Mucosa of rectum (tissue), 2 donors: ENCODE measurements around the gene CARD19.
"Not testable (repeated sequence)": the region's sequence is repeated elsewhere in the genome, so short reads cannot be mapped to it uniquely, and the experiment has no call there.

Experiments
- H3K27ac ChIP-seq, 2 donors: one replicate each; pipeline ENCODE4 v1.7.0; 2013; ENCODE audit warnings: inconsistent platforms in 2 of 2, low read depth in 2 of 2, low read length in 2 of 2
- H3K27me3 ChIP-seq, 2 donors: one replicate each; pipeline ENCODE4 v1.7.0; 2013; ENCODE audit warnings: low read length in 2 of 2; ENCODE audit not compliant: control insufficient read depth in 2 of 2, insufficient read depth in 2 of 2
- H3K36me3 ChIP-seq, 2 donors: one replicate each; pipeline ENCODE4 v1.7.0; 2013; ENCODE audit warnings: low read length in 2 of 2; ENCODE audit not compliant: control insufficient read depth in 2 of 2, insufficient read depth in 2 of 2
- H3K4me1 ChIP-seq, 2 donors: one replicate each; pipeline ENCODE4 v1.7.0; 2013; ENCODE audit warnings: low read length in 2 of 2, mild to moderate bottlenecking in 1 of 2; ENCODE audit not compliant: control insufficient read depth in 2 of 2, insufficient read depth in 2 of 2
- H3K4me3 ChIP-seq, 2 donors: one replicate each; pipeline ENCODE4 v1.7.0; 2013; ENCODE audit warnings: low read length in 2 of 2
- H3K9ac ChIP-seq, 2 donors: one replicate each; pipeline ENCODE4 v1.7.0; 2013; ENCODE audit warnings: low read length in 2 of 2, low read depth in 1 of 2, mild to moderate bottlenecking in 1 of 2
- H3K9me3 ChIP-seq, 2 donors: one replicate each; pipeline ENCODE4 v1.7.0; 2013; ENCODE audit warnings: low read length in 2 of 2; ENCODE audit not compliant: control insufficient read depth in 2 of 2
- donor health status: healthy.
- donor health status: Normal muscosa, but diverticular disease.

The CARD19 gene

DNA sequence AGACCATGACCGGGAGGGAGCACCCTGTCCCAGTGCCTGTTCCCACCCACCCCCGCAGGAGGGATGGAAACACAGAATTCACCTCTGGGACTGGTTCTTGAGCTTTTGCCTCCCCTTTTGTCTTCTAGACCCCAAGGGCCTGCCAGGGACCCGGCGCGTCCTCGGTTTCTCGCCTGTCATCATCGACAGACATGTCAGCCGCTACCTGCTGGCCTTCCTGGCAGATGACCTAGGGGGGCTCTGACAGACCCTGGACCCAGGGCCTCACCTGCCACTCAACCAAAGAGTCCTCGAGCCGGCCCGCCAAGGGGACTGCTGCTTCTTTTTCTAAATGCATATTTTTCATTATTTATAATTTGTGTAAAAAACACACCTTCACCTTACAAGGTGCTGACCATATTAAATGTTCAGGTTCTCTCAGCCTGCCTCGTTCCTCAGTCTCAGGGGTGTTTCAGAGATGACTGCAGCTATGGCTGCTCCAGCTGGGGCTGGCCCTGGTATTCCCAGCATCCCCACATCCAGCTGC is 16.9 kb downstream of the CARD19 start:
- Histone ChIP-seq H3K9me3 (no peaks in the 10 kb centered on the region), H3K36me3 (peaks cover 27 to 36% of the 10 kb centered on the region in 2 donors), H3K27me3 (no peaks in the 10 kb centered on the region), H3K4me1 (no peaks in the 10 kb centered on the region), H3K27ac (no peak overlapping the region), H3K4me3 (no peak overlapping the region), H3K9ac (no peak overlapping the region)

GRCh38 chr9:93114169-93114983 is 18.4 kb downstream of the CARD19 start:
- peaks cover 2% of the 10 kb centered on the region in 2 donors for H3K4me1 ChIP-seq
- H3K27ac ChIP-seq = peak overlapping the region in 1 of 2 donors; percentile 16
- H3K9me3 ChIP-seq = no peaks in the 10 kb centered on the region
- H3K36me3 ChIP-seq = peaks cover 23 to 27% of the 10 kb centered on the region in 2 donors
- H3K27me3 ChIP-seq = no peaks in the 10 kb centered on the region
- no peak overlapping the region for H3K9ac ChIP-seq
- no peak overlapping the region for H3K4me3 ChIP-seq

- no peak overlapping the region for H3K4me3 ChIP-seq
- no peaks in the 10 kb centered on the region for H3K27me3 ChIP-seq
- no peak overlapping the region for H3K9ac ChIP-seq
- peaks cover 5 to 7% of the 10 kb centered on the region in 2 donors for H3K4me1 ChIP-seq
- H3K9me3 ChIP-seq = no peaks in the 10 kb centered on the region
- peaks cover 23 to 25% of the 10 kb centered on the region in 2 donors for H3K36me3 ChIP-seq
- peak overlapping the region in 1 of 2 donors; percentile 16 for H3K27ac ChIP-seq
Observed at GRCh38 chr9:93114984-93115335, 18.9 kb downstream of the CARD19 start.

- Histone ChIP-seq H3K9ac (no peak overlapping the region), H3K4me1 (peaks cover 7 to 11% of the 10 kb centered on the region in 2 donors), H3K27me3 (no peaks in the 10 kb centered on the region), H3K27ac (no peak overlapping the region), H3K4me3 (no peak overlapping the region), H3K36me3 (peaks cover 18 to 19% of the 10 kb centered on the region in 2 donors), H3K9me3 (no peaks in the 10 kb centered on the region)
Observed at GRCh38 chr9:93115486-93116071, 19.6 kb downstream of the CARD19 start.

DNA sequence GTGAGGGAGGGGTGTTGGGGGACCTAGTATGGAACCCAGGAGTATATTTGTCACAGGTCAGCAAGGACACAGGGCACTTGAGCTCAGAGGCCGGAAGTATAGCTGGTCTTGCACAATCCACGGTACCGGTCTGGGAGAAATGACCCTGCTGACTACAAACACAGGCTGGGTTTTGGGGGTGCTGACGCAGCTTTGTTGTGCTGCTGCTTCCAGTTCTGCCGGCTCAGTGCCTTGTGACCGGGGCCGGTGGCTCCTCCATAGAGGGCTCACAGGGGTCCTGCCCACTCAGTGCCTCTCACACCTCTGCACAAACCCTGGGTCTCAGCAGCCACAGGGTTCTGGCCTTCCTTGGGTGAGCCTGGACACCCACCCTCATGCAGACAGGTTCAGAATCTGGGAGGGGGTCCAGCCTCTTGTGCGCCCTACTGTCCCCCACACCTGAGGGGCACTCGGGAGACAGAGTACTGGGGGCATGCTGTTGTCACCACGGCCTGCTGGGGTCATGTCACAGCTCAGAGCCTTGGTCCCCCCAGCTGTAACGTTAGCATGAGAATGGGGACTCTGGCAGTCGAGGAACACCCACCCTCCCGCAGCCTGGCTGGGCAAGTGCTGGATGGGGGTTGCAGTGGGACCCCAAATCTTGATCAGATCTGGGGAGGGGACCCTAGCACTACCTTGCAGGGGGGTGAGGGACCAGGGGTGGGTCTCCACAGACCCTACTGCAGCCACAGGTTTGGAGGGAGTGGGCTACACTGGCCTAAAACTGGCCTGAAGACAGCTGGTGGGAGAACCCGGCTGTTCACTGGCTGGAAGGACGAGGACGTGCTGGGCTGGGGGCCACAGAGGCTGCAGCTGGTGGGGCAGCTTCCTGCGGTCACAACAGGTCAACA is 20.3 kb downstream of the CARD19 start:
- H3K9me3 ChIP-seq = no peaks in the 10 kb centered on the region
- H3K9ac ChIP-seq = peak overlapping the region in 1 of 2 donors; percentile 31
- H3K36me3 ChIP-seq = peaks cover 11 to 14% of the 10 kb centered on the region in 2 donors
- H3K27me3 ChIP-seq = no peaks in the 10 kb centered on the region
- peaks cover 7 to 11% of the 10 kb centered on the region in 2 donors for H3K4me1 ChIP-seq
- no peak overlapping the region for H3K4me3 ChIP-seq
- H3K27ac ChIP-seq = peak overlapping the region; percentile 67 to 77

- Histone ChIP-seq H3K36me3 (peaks cover 7 to 12% of the 10 kb centered on the region in 2 donors), H3K4me1 (peaks cover 7 to 13% of the 10 kb centered on the region in 2 donors)
- not testable (repeated sequence) for H3K4me3 ChIP-seq, H3K9me3 ChIP-seq, H3K27ac ChIP-seq, H3K27me3 ChIP-seq, H3K9ac ChIP-seq
Observed at GRCh38 chr9:93117521-93117920, 21.5 kb downstream of the CARD19 start.

DNA sequence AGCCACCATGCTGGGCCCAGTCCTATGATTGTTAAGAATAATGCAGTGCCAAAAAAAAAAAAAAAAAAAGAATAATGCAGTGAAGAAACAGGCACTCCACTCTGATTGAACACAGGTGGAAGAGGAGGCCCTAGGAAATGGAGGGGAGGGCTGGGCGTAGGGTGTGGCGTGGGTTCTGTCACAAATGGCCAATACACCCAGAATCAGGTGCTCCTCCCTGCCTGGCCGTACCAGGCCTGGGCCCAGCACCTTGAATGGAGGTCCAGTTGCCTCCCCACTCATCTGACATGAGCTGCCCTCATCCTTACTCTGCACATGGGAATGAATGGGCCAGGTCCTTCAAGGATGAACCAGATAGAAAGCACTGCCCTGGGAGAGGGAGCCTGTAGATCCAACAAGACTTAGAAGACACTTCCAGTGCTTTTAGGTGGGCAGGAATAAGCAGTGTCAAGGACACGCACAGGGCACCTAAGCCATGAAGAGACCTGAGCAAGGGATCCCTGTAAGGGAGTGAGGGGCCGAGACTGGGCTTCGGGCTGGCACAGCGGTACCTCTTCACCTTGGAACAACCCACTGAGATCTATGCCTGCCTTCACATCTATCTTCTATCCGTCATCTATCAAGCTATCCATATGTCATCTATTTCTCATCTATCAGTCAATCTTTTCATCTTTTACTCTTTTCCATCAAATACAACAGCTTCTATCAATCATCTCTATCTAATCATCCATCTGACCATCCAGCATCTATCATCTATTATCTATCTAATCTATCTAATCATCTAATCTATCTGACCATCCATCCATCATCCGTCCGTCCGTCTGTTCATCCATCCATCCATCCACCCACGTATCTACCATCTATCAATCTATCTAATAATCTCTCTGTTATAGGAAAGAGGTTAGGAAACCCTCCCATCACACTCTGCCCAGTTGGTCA is 22.2 kb downstream of the CARD19 start:
- Histone ChIP-seq H3K27ac (no peak overlapping the region), H3K9me3 (no peaks in the 10 kb centered on the region), H3K27me3 (no peaks in the 10 kb centered on the region), H3K4me3 (no peak overlapping the region), H3K36me3 (peaks cover 6 to 12% of the 10 kb centered on the region in 2 donors), H3K9ac (no peak overlapping the region), H3K4me1 (peaks cover 7 to 13% of the 10 kb centered on the region in 2 donors)

DNA sequence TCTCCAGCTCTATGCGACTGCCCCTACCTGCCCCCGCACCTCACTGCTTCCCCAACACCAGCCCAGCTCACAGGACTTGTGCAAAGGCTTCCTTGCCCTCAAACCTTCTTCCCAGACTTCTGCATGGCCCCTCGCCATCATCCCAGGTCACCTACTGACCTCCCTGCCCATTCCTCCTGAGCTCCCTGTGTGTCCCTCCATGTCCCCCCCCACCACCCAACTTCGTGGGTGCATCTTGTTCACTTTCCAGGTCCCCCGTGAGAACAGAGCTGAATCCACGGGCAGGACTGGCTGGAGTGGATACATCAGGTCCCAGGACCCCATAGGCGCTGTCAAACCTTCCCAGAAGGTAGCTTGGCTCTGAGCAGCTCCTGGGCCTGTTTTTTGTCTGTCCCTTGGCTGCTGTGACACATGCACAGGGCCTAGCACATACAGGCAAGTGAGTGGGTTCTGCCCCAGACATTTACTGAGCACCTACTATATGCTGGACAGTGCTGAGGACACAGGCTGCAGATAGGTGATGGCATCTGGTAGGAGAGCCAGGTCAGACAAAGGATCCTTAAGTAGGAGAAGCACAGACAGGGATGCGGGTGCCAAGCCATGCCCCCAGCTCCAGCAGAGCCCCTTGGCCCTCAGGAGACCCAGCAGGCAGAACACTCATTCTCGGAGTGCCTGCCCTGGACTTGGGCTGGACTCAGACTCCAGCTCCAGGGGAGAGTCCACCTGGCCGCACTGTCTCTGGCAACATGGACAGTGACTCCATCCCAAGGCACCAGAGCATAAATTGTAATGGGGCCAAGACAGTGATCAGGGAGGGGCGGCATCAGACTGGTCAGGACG is 23.1 kb downstream of the CARD19 start:
- peaks cover 7 to 13% of the 10 kb centered on the region in 2 donors for H3K4me1 ChIP-seq
- H3K9me3 ChIP-seq = no peaks in the 10 kb centered on the region
- H3K27me3 ChIP-seq = no peaks in the 10 kb centered on the region
- H3K36me3 ChIP-seq = peaks cover 2 to 10% of the 10 kb centered on the region in 2 donors
- peak overlapping the region in 1 of 2 donors; percentile 68 for H3K27ac ChIP-seq
- H3K9ac ChIP-seq = no peak overlapping the region
- no peak overlapping the region for H3K4me3 ChIP-seq

GRCh38 chr9:93119703-93119952 is 23.6 kb downstream of the CARD19 start:
- Histone ChIP-seq H3K4me3 (no peak overlapping the region), H3K27me3 (no peaks in the 10 kb centered on the region), H3K4me1 (peaks cover 7 to 13% of the 10 kb centered on the region in 2 donors), H3K9ac (no peak overlapping the region), H3K36me3 (peaks cover 2 to 12% of the 10 kb centered on the region in 2 donors), H3K9me3 (no peaks in the 10 kb centered on the region), H3K27ac (peak overlapping the region in 1 of 2 donors; percentile 68)
